OCI-LY7 (cell line): Measurements from ENCODE around the gene EPN1. TPM values are rescaled to one million over a fixed set of nuclear protein-coding genes. Genes with fewer than 3 reads are reported as not detected.

Source experiments
- BruUV-seq: library from RNA; stranded (reverse); fragments of 400-500 nt; replicated peaks from 2 replicates; lab custom pipeline; 2021; lab: Mats Ljungman, UMichigan
- CTCF ChIA-PET: fragments of 300-600 bp; sonication (Branson Sonifier 250); formaldehyde crosslinking; loops from one replicate; lab custom pipeline; 2022; ENCODE audit warnings: antibody characterized with exemption; ENCODE audit not compliant: unreplicated experiment; lab: Charles Lee
- POLR2A ChIA-PET: fragments of 300-600 bp; sonication (Branson Sonifier 250); formaldehyde crosslinking; loops from one replicate; lab custom pipeline; 2022; ENCODE audit warnings: antibody characterized with exemption; lab: Charles Lee
- DNase-seq: peaks from one replicate; pipeline ENCODE4 v3.0.0-alpha.2; 2015; ENCODE audit warnings: low spot score
- H2AFZ ChIP-seq: fragments of 200-600 bp; sonication (generic), shearing (Covaris generic); 2 replicates; pipeline ENCODE4 v1.6.1; 2014; ENCODE audit warnings: mild to moderate bottlenecking, antibody characterized with exemption, low read length, moderate library complexity
- H3K27ac ChIP-seq: fragments of 200-600 bp; sonication (generic); 2 replicates; pipeline ENCODE4 v1.5.1; 2014; ENCODE audit warnings: mixed run types, low read depth, mild to moderate bottlenecking, moderate library complexity, low read length, inconsistent platforms; ENCODE audit not compliant: poor library complexity, severe bottlenecking
- H3K36me3 ChIP-seq: fragments of 200-600 bp; sonication (generic); 2 replicates; pipeline ENCODE4 v1.6.1; 2014; ENCODE audit warnings: mild to moderate bottlenecking, antibody characterized with exemption, low read length, moderate library complexity, mixed read lengths; ENCODE audit not compliant: insufficient read depth
- H3K4me1 ChIP-seq: fragments of 200-600 bp; sonication (generic); 2 replicates; pipeline ENCODE4 v1.5.1; 2014; ENCODE audit warnings: mild to moderate bottlenecking, low read length; ENCODE audit not compliant: insufficient read depth, poor library complexity, severe bottlenecking
- H3K4me2 ChIP-seq: fragments of 200-600 bp; sonication (generic); 2 replicates; pipeline ENCODE4 v1.6.1; 2014; ENCODE audit warnings: mild to moderate bottlenecking, low read length
- H3K4me3 ChIP-seq: fragments of 200-600 bp; sonication (generic); 2 replicates; pipeline ENCODE4 v1.5.1; 2014; ENCODE audit warnings: mild to moderate bottlenecking, low read depth, low read length; ENCODE audit not compliant: poor library complexity, severe bottlenecking
- H3K79me2 ChIP-seq: fragments of 200-600 bp; sonication (generic); 2 replicates; pipeline ENCODE4 v1.6.1; 2016; ENCODE audit warnings: low read depth, mild to moderate bottlenecking, low read length, moderate library complexity, mixed read lengths; ENCODE audit not compliant: insufficient read depth
- H3K9me2 ChIP-seq: fragments of 200-600 bp; sonication (generic); 2 replicates; pipeline ENCODE4 v1.6.1; 2016; ENCODE audit warnings: mild to moderate bottlenecking, low read length, mixed read lengths; ENCODE audit not compliant: insufficient read depth
- H3K9me3 ChIP-seq: fragments of 200-600 bp; sonication (generic); 2 replicates; pipeline ENCODE4 v1.6.1; 2014; ENCODE audit warnings: mild to moderate bottlenecking, mixed run types, low read length, mixed read lengths
- H4K20me1 ChIP-seq: fragments of 200-600 bp; sonication (generic); 2 replicates; pipeline ENCODE4 v1.6.1; 2014; ENCODE audit warnings: mild to moderate bottlenecking, antibody characterized with exemption, low read length, moderate library complexity, mixed read lengths; ENCODE audit not compliant: insufficient read depth
- EZH2phosphoT487 ChIP-seq: fragments of 200-600 bp; sonication (generic); IDR thresholded peaks from 2 replicates; pipeline ENCODE4 v1.6.1; 2018; ENCODE audit warnings: low read depth, borderline replicate concordance, mild to moderate bottlenecking, mixed run types, antibody characterized with exemption, low read length, moderate library complexity, mixed read lengths
- intact Hi-C: fragments of 100-400 bp; cut with micrococcal nuclease; formaldehyde crosslinking; loops from one replicate; pipeline ENCODE4 v1.10.0; 2022; ENCODE audit not compliant: unreplicated experiment
- total RNA-seq, 2 experiments: library from RNA; depleted of rRNA in 1 of 2; stranded (reverse); fragments of >200 nt in 1 of 2; shearing (Covaris generic) in 1 of 2; gene quantifications; 2 replicates each; pipeline ENCODE4 v1.2.3, GENCODE V29; 2014 to 2022
- TF ChIP-seq, protein P1 (sequence below): fragments of 200-600 bp; sonication (generic); conservative IDR thresholded peaks from 2 replicates; pipeline ENCODE4 v1.5.1; 2014; ENCODE audit warnings: mild to moderate bottlenecking, antibody characterized with exemption, low read length, moderate library complexity, mixed read lengths

Gene EPN1
- total RNA-seq, 2 experiments from 2014 or later, result 40.5 to 120 TPM

DNA sequence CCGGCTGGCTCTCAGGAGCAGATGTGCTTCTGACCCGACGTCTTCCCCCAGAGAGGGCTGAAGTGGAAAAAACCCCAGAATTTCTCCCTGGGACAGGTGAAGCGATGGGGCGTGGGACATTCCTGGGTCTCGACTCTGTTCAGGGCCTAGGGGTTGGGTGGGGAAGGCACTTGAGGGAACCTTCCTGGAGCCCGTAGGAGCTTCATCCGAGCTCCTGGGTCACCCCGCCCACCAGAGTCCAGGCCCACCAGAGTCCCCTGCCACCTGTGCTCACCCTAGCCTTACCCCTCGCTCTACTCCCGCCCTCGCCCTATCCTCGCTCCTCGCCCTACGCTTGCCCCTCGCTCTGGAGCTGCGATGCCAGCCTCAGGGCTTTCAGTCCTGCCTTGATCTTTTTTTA, 23.2 kb downstream of the EPN1 start:
- H3K4me3 ChIP-seq, result no peak overlapping the region
- intact Hi-C loops, result no loop called here
- H3K4me2 ChIP-seq, result no peak overlapping the region
- no peaks in the 10 kb centered on the region for H3K79me2 ChIP-seq
- BruUV-seq, result no TSS peak
- H4K20me1 ChIP-seq, result no peaks in the 10 kb centered on the region
- TF ChIP-seq EZH2phosphoT487, result no peak
- TF ChIP-seq, protein P1, sequence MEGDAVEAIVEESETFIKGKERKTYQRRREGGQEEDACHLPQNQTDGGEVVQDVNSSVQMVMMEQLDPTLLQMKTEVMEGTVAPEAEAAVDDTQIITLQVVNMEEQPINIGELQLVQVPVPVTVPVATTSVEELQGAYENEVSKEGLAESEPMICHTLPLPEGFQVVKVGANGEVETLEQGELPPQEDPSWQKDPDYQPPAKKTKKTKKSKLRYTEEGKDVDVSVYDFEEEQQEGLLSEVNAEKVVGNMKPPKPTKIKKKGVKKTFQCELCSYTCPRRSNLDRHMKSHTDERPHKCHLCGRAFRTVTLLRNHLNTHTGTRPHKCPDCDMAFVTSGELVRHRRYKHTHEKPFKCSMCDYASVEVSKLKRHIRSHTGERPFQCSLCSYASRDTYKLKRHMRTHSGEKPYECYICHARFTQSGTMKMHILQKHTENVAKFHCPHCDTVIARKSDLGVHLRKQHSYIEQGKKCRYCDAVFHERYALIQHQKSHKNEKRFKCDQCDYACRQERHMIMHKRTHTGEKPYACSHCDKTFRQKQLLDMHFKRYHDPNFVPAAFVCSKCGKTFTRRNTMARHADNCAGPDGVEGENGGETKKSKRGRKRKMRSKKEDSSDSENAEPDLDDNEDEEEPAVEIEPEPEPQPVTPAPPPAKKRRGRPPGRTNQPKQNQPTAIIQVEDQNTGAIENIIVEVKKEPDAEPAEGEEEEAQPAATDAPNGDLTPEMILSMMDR, result no peak
- DNase-seq, result no peak
- no peaks in the 10 kb centered on the region for H3K9me3 ChIP-seq
- H3K4me1 ChIP-seq, result no peaks in the 10 kb centered on the region
- ChIA-PET CTCF (interaction anchor here (0.5 kb wide), 1 partner anchor 11 kb away, joined by 4 read pairs; no protein-coding TSS in a partner anchor), POLR2A (no interaction called here)
- no peak overlapping the region for H2AFZ ChIP-seq
- H3K27ac ChIP-seq, result no peak overlapping the region
- no peaks in the 10 kb centered on the region for H3K9me2 ChIP-seq
- peaks cover 87% of the 10 kb centered on the region for H3K36me3 ChIP-seq

DNA sequence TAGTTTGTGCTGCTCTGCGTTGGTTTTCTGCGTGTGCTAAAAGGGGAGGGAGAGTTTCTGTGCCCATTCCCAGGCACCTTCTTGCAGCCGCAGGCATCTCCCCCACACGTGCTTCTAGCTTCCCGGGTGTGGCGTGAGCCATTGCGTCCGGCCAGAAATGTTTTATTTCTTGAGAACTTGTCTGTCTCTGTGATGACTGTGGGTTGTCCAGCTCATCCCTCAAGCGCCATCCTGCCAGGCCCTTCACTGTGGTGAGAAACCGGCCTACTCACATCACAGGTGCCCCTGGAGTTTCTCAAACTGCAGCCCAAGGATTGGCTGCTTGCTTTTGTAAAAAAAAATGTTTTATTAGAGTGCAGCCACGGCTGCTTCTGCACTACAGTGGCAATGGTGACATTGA, 24.2 kb downstream of the EPN1 start:
- Histone ChIP-seq H3K36me3 (peaks cover 87% of the 10 kb centered on the region), H3K4me3 (no peak overlapping the region), H3K9me3 (no peaks in the 10 kb centered on the region), H3K4me2 (no peak overlapping the region), H3K9me2 (no peaks in the 10 kb centered on the region), H4K20me1 (no peaks in the 10 kb centered on the region), H3K79me2 (no peaks in the 10 kb centered on the region), H3K4me1 (no peaks in the 10 kb centered on the region), H2AFZ (no peak overlapping the region), H3K27ac (no peak overlapping the region)
- no TSS peak for BruUV-seq
- POLR2A ChIA-PET, result no interaction called here
- intact Hi-C loops, result no loop called here
- TF ChIP-seq EZH2phosphoT487, result no peak
- TF ChIP-seq, protein P1, result no peak
- no peak for DNase-seq
- CTCF ChIA-PET, result no interaction called here

DNA sequence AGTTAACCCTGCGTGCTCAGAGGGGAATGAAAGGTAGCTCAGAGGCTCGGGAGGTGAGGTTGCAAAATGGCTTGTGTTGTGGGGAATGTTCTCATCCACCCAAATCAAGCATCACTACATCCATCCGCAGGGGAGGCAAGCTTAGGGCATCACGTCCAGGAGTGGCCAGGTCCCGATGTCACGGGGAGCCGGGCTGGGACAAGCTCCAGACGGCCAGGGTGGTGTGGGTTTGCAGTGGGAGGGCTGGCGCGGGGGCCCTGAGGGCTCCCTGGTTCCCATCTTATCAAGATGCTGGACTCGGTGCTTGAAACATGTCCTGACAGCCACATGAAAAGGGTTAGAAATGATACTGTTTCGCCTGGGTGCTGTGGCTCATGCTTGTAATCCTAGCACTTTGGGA, 25.8 kb downstream of the EPN1 start:
- H3K4me1 ChIP-seq, result no peaks in the 10 kb centered on the region
- no peak overlapping the region for H3K4me3 ChIP-seq
- H3K9me2 ChIP-seq, result no peaks in the 10 kb centered on the region
- H2AFZ ChIP-seq, result no peak overlapping the region
- peaks cover 80% of the 10 kb centered on the region for H3K36me3 ChIP-seq
- no peak overlapping the region for H3K27ac ChIP-seq
- no peaks in the 10 kb centered on the region for H4K20me1 ChIP-seq
- DNase-seq, result no peak
- ChIA-PET CTCF (no interaction called here), POLR2A (no interaction called here)
- TF ChIP-seq, protein P1, result no peak
- TF ChIP-seq EZH2phosphoT487, result no peak
- no peak overlapping the region for H3K4me2 ChIP-seq
- H3K9me3 ChIP-seq, result no peaks in the 10 kb centered on the region
- intact Hi-C loops, result no loop called here
- no TSS peak for BruUV-seq
- no peaks in the 10 kb centered on the region for H3K79me2 ChIP-seq
